C4-2B (cell line): Measurements from ENCODE around the gene ASH1L.

Experiments used
- ZFX ChIP-seq: fragments of 450-650 bp; IDR thresholded peaks from 2 replicates; pipeline ENCODE4 v1.6.1; 2017
- TF ChIP-seq, protein P1 (sequence below): fragments of 450-650 bp; conservative IDR thresholded peaks from 2 replicates; pipeline ENCODE4 v1.5.1; 2017; ENCODE audit warnings: mild to moderate bottlenecking

DNA sequence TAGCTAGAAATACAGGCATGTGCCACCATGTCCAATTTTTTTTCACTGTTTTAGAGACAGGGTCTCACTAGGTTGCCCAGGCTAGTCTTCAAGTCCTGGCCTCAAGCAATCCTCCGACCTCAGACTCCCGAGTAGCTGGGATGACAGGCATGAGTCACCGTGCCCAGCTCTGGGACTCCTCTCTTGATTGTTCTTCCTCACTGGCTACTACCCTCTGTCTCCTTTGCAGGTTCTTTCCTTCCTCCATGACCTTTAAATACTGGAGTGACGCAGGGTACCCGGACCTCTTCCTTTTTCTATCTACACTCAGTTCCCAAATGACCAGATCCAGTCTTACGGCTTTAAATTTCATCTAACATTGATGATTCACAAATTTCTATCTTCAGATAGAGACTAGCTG lies 34.9 kb downstream of the ASH1L start:
- TF ChIP-seq, protein P1, sequence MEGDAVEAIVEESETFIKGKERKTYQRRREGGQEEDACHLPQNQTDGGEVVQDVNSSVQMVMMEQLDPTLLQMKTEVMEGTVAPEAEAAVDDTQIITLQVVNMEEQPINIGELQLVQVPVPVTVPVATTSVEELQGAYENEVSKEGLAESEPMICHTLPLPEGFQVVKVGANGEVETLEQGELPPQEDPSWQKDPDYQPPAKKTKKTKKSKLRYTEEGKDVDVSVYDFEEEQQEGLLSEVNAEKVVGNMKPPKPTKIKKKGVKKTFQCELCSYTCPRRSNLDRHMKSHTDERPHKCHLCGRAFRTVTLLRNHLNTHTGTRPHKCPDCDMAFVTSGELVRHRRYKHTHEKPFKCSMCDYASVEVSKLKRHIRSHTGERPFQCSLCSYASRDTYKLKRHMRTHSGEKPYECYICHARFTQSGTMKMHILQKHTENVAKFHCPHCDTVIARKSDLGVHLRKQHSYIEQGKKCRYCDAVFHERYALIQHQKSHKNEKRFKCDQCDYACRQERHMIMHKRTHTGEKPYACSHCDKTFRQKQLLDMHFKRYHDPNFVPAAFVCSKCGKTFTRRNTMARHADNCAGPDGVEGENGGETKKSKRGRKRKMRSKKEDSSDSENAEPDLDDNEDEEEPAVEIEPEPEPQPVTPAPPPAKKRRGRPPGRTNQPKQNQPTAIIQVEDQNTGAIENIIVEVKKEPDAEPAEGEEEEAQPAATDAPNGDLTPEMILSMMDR = no peak
- TF ChIP-seq ZFX = no peak
